Astrocyte of the hippocampus (primary cell): ENCODE data around the gene FOXO6.

Experiments
- DNase-seq: peaks from one replicate; pipeline ENCODE4 v3.0.0; 2011; ENCODE audit warnings: low read depth, low spot score

Gene FOXO6

DNA sequence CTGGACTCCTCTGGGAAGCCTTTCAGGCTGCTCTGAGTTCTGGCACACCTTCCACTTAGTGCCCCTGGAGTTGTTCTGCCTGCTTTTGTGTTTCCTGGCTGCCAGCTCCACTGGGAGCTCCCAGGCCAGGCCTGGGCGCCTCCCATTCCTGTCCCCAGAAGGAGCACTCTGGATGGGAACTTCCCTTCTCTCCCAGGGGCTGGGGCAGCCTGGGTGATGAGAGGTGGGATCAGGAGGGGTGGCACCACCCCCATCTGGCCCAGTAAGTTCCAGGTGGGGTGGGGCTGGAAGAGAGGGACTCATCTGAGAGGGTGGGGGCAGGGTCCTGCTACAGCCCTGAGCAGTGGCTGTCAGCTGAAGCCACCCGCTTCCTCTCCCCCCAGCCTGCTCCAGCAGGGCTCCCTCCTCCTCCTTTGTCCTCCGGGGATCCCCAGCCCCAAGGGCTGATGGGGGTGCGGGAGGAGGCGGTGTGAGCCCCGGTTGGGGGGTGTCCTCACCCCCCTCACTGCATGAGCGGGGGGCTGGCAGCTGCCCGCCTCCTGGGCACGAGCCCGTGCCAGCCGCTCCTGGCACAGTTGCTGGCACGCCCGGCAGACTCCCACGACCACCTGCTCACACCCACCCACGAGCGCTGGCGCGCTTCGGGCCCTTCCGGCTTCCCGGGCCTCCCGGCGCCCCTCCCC lies 4.7 kb downstream of the FOXO6 start:
- no peak for DNase-seq

DNA sequence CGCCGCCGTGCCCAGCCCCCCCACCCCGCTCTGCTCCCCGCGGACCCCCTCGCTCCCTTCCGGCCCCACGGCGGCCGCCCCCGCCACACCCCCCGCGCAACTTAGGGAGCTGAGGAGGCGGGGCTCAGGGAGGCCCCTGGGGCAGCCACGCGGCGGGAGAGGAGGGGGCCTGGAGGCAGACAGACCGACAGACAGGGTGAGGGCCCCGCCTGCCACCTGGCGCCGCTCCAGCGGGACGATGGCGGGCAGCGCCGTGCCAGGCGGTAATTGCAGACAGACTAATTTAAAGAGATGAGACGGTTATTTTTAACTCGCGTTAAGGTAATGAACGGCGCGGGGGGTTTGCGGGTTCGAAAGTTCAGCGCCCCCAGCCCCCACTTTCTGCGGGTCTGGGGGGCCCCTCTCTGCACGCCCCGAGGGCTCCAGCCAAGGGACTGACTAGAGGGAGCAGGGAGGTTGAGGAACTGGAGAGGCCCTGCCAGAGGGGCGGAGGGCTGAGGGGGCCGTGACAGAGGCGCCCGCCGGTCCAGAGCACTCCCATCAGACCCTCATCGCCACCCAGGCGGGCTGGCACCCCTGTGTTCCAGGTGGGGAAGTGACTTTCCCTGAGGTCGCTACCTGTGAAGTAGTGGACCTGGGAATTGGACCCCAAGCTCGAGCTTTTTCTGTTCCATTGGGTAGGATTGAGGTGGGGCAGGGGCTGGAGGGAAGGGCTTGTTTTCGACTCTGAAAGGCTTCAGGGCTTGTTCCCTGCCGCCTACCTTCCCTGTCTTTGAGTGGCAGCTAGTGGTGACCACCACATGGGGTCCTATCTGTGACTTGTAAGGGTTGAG lies 5.4 kb downstream of the FOXO6 start:
- DNase-seq: peak; percentile 39

GRCh38 chr1:41367288-41367642 lies 6.0 kb downstream of the FOXO6 start:
- DNase-seq: no peak

DNA sequence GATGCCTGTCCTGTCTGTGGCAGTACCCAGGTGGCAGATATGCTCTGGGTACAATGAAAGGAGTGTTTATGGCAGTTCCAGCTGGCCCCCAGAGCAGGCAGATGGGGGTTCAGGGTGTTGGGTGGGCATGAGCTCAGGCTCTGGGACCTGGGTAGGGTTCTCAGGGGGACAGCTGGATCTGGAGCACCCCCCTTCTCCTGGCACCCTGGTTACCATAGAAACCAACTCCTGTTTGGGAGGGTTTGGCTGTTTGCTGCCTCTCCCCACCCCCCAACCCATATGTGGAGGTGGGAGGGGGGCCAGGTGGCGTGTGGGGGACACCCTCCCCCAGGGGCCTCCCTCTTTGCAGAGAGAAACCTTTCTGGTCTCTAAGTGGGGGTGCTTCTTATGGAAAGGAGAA lies 7.1 kb downstream of the FOXO6 start:
- DNase-seq: no peak

DNA sequence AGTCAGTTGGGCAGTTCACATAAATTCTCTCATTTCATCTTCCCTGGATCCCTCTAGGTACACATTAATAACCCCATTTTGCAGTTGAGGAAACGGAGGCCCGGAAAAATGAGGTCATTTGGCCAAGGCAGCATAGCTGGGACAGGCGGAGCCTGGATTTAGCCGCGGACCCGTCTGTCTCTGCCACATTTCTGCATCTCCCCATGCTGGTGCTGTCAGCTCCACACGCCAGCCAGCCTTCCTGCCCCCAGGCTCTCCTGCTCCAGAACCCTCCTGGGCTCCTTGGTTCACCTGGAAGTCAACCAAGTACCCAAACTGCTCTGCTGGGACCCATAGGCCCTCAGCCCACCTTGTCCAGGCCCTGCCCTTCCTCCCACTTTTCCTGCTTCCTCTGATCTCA lies 7.6 kb downstream of the FOXO6 start:
- DNase-seq: no peak

- DNase-seq: no peak
Measured at GRCh38 chr1:41369531-41369930, 8.3 kb downstream of the FOXO6 start.

GRCh38 chr1:41370225-41370624 lies 9.0 kb downstream of the FOXO6 start:
- no peak for DNase-seq

DNA sequence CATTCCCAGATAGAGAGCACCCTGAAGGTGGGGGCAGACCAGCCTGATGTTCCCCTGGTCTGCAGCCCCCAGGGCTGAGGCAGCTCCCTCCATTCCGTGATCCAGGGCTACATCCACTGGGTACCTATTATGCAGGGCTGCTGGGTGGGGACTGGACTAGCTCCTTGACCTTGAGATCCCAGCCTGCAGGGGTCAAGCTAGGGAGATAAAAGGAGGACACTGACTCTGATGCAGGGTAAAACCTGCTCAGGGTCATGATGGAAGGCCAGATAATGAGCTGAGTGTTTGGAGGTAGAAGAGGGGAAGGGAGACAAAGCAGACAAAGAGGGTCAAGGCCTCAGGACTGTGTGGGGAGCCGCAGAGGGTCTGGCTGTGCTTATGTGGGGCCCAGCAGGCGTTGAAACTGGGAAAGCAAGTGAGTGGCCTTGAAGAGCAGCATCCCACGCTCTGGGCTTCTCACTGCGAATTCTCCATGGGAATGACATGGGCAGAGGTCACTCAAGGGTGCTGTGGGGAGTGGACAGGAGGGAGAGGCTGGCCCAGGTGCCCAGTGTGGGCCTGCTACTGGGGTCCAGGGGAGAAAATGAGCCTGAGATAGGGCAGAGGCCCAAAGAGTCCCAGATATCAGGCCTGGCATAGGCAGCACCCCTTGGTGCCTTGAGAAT lies 9.7 kb downstream of the FOXO6 start:
- no peak for DNase-seq

DNA sequence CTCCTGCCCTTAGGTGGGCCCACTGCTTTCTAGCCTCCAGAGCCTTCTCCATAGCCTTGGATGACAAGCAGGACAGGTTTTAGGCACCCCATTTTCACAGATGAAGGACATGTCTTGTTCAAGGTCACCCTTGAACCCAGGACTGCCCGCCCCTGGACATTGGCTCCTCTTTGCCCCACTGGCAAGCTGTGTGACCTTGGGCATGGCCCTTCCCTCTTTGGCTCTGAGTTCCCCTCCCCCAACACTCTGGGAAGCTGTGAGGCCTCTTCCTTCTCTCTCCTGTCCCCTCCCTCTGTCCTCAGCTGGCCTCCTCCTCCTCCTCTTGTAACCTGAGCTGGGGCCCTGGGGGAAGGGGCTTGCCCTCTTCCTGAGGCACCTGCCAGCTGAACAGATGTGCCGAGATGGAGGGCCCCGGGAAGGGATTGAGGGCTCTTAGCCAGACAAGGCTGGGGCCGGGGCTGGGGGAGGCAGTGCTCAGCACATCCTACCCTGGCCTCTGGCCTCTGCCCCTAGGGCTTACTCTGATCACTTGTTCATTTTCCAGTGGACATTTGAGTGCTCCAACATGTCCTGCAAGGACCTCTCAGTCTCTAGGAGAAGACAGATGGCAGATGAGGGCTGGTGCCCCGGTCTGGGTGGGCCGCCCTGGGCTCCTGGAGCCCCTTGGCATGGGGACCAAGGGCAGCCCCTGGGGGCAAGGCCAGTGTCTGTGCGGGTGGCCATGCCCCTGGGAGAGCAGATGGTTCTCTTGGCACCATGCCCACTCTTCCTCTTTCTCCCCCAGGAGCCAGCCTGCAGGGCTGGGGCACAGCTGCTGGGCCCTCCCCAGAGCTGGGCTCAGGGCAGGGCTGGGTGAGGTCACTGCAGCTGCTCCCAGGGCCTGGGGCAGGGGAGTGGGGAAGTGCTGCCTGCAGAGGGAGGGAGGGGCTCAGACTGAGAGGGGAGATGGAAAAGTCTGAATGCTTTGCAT lies 10.7 kb downstream of the FOXO6 start:
- no peak for DNase-seq

- no peak for DNase-seq
Measured at GRCh38 chr1:41372600-41372993, 11.4 kb downstream of the FOXO6 start.

- no peak for DNase-seq
Measured at GRCh38 chr1:41373373-41373772, 12.1 kb downstream of the FOXO6 start.

DNA sequence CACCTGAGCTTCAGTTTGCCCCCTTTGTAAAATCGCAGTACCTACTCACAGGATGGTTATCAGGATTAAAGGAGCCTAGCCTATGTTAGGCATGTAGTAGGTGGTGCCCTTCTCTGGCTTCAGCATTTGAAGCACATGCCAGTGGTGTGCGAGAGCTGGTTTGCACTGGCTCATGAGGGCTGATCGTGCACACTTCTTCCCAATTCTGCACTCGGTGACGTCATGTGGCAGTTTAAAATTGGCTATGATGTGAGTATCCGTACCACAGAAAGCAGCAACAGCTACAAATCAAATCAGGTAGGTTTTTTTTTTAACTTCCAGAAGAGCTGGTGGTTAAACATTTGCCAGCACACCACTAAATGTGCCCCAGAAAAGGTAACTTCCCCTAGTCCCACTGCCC lies 13.5 kb downstream of the FOXO6 start:
- DNase-seq: no peak

- DNase-seq: no peak
Measured at GRCh38 chr1:41377397-41377796, 16.2 kb downstream of the FOXO6 start.

DNA sequence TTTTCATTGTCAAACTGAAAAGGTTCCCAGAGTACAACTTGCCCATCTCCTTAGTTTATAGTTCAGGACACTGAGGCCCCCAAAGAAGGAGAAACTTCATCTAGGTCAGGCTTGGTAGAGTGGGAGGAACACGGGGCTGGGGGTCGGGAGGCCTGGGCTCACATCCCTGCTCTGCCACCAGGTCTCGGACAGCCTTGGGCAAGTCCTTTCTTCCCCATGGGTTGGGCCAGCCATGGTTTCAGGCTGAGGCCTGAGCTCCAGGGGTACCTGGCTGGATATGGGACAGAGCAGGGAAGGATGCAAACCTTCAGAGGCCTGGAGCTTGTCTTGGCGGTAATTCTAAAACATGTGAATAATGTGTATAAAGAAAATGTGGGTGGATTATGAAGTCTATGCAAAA lies 17.0 kb downstream of the FOXO6 start:
- DNase-seq: no peak

- no peak for DNase-seq
Measured at GRCh38 chr1:41378999-41379737, 17.9 kb downstream of the FOXO6 start.

DNA sequence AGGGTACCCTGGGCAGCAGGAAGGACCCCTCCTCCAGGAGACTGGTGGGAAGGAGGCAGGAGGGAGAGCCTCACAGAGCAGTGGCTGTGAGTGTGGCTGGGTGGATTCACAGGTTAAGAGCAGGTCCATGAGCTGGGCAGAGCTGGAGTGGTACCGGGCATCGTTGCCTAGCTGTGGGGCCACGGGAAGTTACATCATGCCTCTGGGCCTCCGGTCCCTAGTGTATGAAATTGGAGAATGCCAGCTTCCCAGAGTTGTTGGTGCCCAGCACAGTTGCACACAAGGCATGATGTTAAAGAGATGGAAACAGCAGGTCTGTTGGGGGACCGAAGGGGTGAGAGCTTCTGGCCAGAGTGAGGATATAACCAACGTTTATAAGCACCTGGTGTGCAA lies 18.5 kb downstream of the FOXO6 start:
- no peak for DNase-seq

DNA sequence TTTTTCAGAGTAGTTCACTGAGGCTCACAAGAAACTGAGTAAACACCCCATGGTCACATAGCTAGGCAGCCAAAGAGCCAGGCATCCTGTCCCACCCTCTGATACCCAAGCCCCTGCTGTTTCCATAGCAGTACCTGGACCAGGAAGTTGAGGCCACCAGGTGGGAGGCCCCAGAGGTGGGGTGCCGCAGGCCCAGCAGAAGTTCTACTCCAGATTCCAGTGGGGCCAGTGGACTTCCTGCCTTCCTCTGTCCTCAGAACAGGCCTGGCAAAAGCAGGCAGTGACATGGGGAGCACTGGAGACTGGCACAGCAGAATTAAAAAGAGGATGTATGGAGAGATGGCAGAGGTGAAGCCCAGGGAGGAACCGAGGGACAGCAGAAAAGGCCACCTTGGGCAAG lies 19.0 kb downstream of the FOXO6 start:
- no peak for DNase-seq

DNA sequence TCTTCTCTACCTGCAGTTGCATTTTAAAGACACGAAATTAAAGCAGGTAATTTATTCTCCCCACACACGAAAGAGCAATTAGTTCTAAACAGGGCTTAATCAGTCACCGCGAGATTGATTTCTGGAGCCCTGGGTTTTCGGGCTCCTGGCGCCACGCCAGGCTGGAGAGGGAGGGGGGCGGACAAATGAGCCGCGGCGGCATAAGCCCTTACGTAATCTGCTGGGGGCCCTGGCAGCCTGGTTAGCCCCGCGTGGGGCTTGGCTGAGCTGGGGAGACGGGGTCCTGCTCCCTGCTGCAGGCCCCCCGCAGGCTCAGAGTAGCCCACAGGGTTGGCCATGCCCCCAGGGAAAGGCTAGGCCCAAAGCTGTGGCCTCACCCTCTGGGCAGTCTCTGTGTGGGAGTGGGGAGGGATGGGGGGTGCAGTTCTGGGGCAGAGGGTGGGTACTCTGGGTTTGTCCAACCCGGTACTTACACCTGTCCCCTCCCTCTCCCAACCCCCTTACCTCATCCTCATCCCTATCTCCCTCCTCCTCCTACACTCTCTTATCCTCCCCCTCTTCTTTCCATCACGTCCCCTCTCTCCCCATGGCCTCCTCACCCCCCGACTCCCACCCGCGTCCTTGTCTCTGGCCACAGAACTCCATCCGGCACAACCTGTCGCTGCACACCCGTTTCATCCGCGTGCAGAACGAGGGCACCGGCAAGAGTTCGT lies 19.9 kb downstream of the FOXO6 start:
- DNase-seq: peak; percentile 67

DNA sequence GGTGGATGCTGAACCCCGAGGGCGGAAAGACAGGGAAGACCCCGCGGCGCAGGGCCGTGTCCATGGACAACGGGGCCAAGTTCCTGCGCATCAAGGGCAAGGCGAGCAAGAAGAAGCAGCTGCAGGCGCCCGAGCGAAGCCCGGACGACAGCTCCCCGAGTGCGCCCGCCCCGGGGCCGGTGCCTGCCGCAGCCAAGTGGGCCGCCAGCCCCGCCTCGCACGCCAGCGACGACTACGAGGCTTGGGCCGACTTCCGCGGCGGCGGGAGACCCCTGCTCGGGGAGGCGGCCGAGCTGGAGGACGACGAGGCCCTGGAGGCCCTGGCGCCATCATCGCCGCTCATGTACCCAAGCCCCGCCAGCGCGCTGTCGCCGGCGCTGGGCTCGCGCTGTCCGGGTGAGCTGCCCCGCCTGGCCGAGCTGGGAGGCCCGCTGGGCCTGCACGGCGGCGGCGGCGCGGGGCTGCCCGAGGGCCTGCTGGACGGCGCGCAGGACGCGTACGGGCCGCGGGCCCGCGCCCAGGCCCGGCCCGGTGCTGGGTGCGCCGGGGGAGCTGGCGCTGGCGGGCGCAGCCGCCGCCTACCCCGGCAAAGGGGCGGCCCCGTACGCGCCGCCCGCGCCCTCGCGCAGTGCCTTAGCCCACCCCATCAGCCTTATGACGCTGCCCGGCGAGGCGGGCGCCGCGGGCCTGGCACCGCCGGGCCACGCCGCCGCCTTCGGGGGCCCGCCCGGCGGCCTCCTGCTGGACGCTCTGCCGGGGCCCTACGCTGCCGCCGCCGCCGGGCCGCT lies 20.7 kb downstream of the FOXO6 start:
- DNase-seq: peak; percentile 75
